ENCODE results near the gene NF2. TPM values are rescaled to one million over a fixed set of nuclear protein-coding genes. Genes with fewer than 3 reads are reported as not detected.

The NF2 gene
- total RNA-seq, 1 experiment from 2014 or later = 50.9 TPM

GRCh38 chr22:29673361-29674066, 70.1 kb downstream of the NF2 start:
- Histone ChIP-seq H3K79me1 (ENCODE audit: insufficient read depth, low read depth, low read length, poor library complexity, severe bottlenecking) (no peaks in the 10 kb centered on the region), H3K4me1 (ENCODE audit: insufficient read depth, low read length) (no peaks in the 10 kb centered on the region), H3K23me2 (ENCODE audit: insufficient read length, low read depth, low read length, poor library complexity, severe bottlenecking) (no peaks in the 10 kb centered on the region), H3K4me2 (ENCODE audit: insufficient read depth, insufficient read length, low read length) (no peak overlapping the region), H2BK15ac (ENCODE audit: low read depth, low read length) (no peak overlapping the region), H2BK5ac (ENCODE audit: insufficient read length, low read length) (no peak overlapping the region), H4K20me1 (ENCODE audit: control insufficient read depth, insufficient read depth, insufficient read length) (peaks cover 2% of the 10 kb centered on the region), H3K27me3 (ENCODE audit: insufficient read depth, low read length) (no peaks in the 10 kb centered on the region), H2BK20ac (ENCODE audit: low read depth, low read length, poor library complexity, severe bottlenecking) (no peak overlapping the region), H2AK5ac (ENCODE audit: insufficient read length, low read length) (no peak overlapping the region), H4K5ac (ENCODE audit: insufficient read length, low read depth, low read length) (no peak overlapping the region), H2AFZ (ENCODE audit: low read length) (no peak overlapping the region), H3K56ac (ENCODE audit: insufficient read length, low read depth, low read length) (no peak overlapping the region), H4K8ac (replicated peaks; ENCODE audit: insufficient read length, low read depth, low read length) (no peak overlapping the region), H3K18ac (ENCODE audit: insufficient read length, low read depth, low read length) (no peak overlapping the region), H3K4ac (ENCODE audit: low read depth, low read length) (no peak overlapping the region), H3T11ph (ENCODE audit: low read length) (no peak overlapping the region), H3K79me2 (ENCODE audit: insufficient read depth, low read length) (no peaks in the 10 kb centered on the region), H3K23ac (ENCODE audit: insufficient read length, low read depth, low read length) (no peak overlapping the region), H2BK120ac (ENCODE audit: low read depth, low read length, poor library complexity, severe bottlenecking) (no peak overlapping the region), H3K27ac (ENCODE audit: insufficient read length, low read depth, low read length) (no peak overlapping the region), H4K91ac (ENCODE audit: insufficient read length, low read depth, low read length) (no peak overlapping the region), H3K9me3 (ENCODE audit: control insufficient read depth, low read depth, low read length) (no peaks in the 10 kb centered on the region), H3K14ac (ENCODE audit: insufficient read depth, low read length) (no peak overlapping the region), H3K9ac (ENCODE audit: extremely low read depth, insufficient read length, low read length) (no peak overlapping the region), H2BK12ac (ENCODE audit: insufficient read length, low read depth, low read length) (no peak overlapping the region)
- peaks cover 13 to 59% (median 47%) of the 10 kb centered on the region in 3 experiments for H3K36me3 Mint-ChIP-seq (ENCODE audit: insufficient read depth in 1 of 3, low read depth in 3 of 3)
- no peaks in the 10 kb centered on the region for H3K27me3 Mint-ChIP-seq (ENCODE audit: low read depth)
- no peak overlapping the region for H3K4me3 Mint-ChIP-seq
- no peak overlapping the region; a peak in 1 of 7 replicates for H3K27ac Mint-ChIP-seq
- no peaks in the 10 kb centered on the region for H3K9me3 Mint-ChIP-seq
- TF ChIP-seq, protein P1, sequence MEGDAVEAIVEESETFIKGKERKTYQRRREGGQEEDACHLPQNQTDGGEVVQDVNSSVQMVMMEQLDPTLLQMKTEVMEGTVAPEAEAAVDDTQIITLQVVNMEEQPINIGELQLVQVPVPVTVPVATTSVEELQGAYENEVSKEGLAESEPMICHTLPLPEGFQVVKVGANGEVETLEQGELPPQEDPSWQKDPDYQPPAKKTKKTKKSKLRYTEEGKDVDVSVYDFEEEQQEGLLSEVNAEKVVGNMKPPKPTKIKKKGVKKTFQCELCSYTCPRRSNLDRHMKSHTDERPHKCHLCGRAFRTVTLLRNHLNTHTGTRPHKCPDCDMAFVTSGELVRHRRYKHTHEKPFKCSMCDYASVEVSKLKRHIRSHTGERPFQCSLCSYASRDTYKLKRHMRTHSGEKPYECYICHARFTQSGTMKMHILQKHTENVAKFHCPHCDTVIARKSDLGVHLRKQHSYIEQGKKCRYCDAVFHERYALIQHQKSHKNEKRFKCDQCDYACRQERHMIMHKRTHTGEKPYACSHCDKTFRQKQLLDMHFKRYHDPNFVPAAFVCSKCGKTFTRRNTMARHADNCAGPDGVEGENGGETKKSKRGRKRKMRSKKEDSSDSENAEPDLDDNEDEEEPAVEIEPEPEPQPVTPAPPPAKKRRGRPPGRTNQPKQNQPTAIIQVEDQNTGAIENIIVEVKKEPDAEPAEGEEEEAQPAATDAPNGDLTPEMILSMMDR (conservative IDR thresholded peaks at IDR 0.05) = no peak
- WGBS (ENCODE audit: extremely low coverage, insufficient read length, low lambda C conversion rate) = no CpG with 5 or more reads among the region's 14 CpGs
- no peak for DNase-seq
- H3K4me1 Mint-ChIP-seq = peaks cover 0 to 3% of the 10 kb centered on the region in 2 experiments; a peak in 1 of 4 replicates

Measured in H9 (cell line).